Measurements from ENCODE around the gene ERBB2.

DNA sequence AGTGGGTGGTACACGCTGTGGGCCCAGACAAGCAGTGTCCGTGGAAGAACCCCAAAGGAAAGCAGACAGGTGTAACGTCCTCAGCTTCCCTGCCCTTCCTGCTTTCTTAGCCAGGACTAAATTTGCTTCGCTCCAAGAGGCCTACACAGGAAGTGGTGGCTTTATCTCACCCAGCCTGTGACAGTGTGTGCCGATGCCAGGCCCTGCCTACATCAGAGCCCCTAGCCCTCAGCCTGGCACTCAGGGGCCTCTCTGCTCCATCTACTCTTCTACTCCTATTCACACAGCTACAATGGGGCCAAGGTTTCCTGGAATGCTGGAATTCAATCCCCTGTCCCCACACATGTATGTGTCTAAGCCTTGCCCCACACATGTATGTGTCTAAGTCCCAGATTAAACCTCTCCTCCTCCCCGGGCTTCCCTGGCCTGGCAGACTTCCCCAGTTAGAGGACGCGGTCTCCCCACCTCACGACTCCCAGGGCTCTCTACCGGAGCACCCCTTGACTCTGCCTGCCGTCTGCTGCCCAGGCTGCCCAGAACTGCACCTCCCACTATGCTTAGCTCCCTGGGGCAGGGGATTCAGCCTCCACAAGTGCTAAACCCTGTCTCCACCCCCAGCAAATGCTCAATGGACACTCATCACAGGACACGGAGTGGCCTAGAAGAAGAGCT is 20.2 kb upstream of the ERBB2 start:
- TF ChIP-seq, protein P1, sequence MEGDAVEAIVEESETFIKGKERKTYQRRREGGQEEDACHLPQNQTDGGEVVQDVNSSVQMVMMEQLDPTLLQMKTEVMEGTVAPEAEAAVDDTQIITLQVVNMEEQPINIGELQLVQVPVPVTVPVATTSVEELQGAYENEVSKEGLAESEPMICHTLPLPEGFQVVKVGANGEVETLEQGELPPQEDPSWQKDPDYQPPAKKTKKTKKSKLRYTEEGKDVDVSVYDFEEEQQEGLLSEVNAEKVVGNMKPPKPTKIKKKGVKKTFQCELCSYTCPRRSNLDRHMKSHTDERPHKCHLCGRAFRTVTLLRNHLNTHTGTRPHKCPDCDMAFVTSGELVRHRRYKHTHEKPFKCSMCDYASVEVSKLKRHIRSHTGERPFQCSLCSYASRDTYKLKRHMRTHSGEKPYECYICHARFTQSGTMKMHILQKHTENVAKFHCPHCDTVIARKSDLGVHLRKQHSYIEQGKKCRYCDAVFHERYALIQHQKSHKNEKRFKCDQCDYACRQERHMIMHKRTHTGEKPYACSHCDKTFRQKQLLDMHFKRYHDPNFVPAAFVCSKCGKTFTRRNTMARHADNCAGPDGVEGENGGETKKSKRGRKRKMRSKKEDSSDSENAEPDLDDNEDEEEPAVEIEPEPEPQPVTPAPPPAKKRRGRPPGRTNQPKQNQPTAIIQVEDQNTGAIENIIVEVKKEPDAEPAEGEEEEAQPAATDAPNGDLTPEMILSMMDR (IDR thresholded peaks at IDR 0.05; ENCODE audit: low read length): no peak
- TF ChIP-seq EZH2 (optimal IDR thresholded peaks at IDR 0.05; ENCODE audit: low read depth, low read length) (no peak), EZH2phosphoT487 (IDR thresholded peaks at IDR 0.05; ENCODE audit: low read length) (no peak)
